B cell (primary cell): ENCODE results near the gene KIF21A. TPM values are rescaled to one million over a fixed set of nuclear protein-coding genes. Genes with fewer than 3 reads are reported as not detected.

ENCODE experiments used
- ATAC-seq: fragments of 200-7000 bp; cut with Tn5 transposase; one replicate; pipeline ENCODE4 v1.10.0; 2021; ENCODE audit warnings: low read depth, mild to moderate bottlenecking, moderate number of reproducible peaks, moderate library complexity
- CTCF ChIA-PET: fragments of 350-600 bp; sonication (Branson Sonifier 250); formaldehyde crosslinking; loops from one replicate; lab custom pipeline; 2021; ENCODE audit warnings: antibody characterized with exemption, inconsistent platforms; lab: Charles Lee
- POLR2A ChIA-PET: fragments of 350-600 bp; sonication (Branson Sonifier 250); formaldehyde crosslinking; loops from one replicate; lab custom pipeline; 2021; ENCODE audit warnings: antibody characterized with exemption; lab: Charles Lee
- DNase-seq: peaks from one replicate; pipeline ENCODE4 v3.0.0; 2013
- H2AFZ ChIP-seq: 2 replicates; pipeline ENCODE4 v1.6.1; 2012; ENCODE audit warnings: mild to moderate bottlenecking, low read depth, low read length; ENCODE audit not compliant: insufficient read depth, poor library complexity, severe bottlenecking
- H3K27ac ChIP-seq, 2 donors: 1 replicate in 1 of 2; 2 replicates in 1 of 2; pipeline ENCODE4 v1.5.1; 2012 to 2013; ENCODE audit warnings: low read length in 2 of 2, mild to moderate bottlenecking in 2 of 2, moderate library complexity in 1 of 2
- H3K27me3 ChIP-seq, 4 experiments: fragments of 200-600 bp in 1 of 4; sonication (generic) in 1 of 4; replicated peaks in 1 of 4; 1 replicate in 2 of 4; 2 replicates in 2 of 4; pipeline versions ENCODE4 v1.6.1 to v1.7.0; 2013 to 2016; ENCODE audit warnings: low read length in 3 of 4, mild to moderate bottlenecking in 2 of 4, mixed read lengths in 1 of 4, moderate library complexity in 1 of 4; ENCODE audit not compliant: insufficient read depth in 4 of 4, control insufficient read depth in 3 of 4; ENCODE audit errors: control extremely low read depth in 1 of 4
- H3K36me3 ChIP-seq, 2 experiments: replicated peaks in 1 of 2; 1 replicate in 1 of 2; 2 replicates in 1 of 2; pipeline versions ENCODE4 v1.6.1 to v1.7.1; 2013; ENCODE audit warnings: low read length in 1 of 2; ENCODE audit not compliant: insufficient read depth in 2 of 2, control insufficient read depth in 1 of 2; ENCODE audit errors: control extremely low read depth in 1 of 2, extremely low read depth in 1 of 2
- H3K4me1 ChIP-seq, 2 donors: fragments of 200-600 bp in 1 of 2; sonication (generic) in 1 of 2; 1 replicate in 1 of 2; 2 replicates in 1 of 2; pipeline versions ENCODE4 v1.5.1 to v1.6.1; 2013 to 2017; ENCODE audit warnings: low read length in 2 of 2; ENCODE audit not compliant: control insufficient read depth in 2 of 2, insufficient read depth in 2 of 2
- H3K4me2 ChIP-seq: replicated peaks from 2 replicates; pipeline ENCODE3; 2012; ENCODE audit warnings: mild to moderate bottlenecking, low read depth, low read length; ENCODE audit not compliant: poor library complexity, severe bottlenecking
- H3K4me3 ChIP-seq, 5 experiments: fragments of 200-600 bp in 1 of 5; sonication (generic) in 1 of 5; 1 replicate in 3 of 5; 2 replicates in 2 of 5; pipeline versions ENCODE4 v1.5.1 to v1.7.0; 2011 to 2016; ENCODE audit warnings: low read length in 4 of 5, mild to moderate bottlenecking in 4 of 5, low read depth in 2 of 5, control low read depth in 1 of 5, moderate library complexity in 1 of 5; ENCODE audit not compliant: insufficient read depth in 1 of 5; ENCODE audit errors: control extremely low read depth in 1 of 5, extremely low read depth in 1 of 5
- H3K79me2 ChIP-seq: fragments of 200-600 bp; sonication (generic); one replicate; pipeline ENCODE4 v1.6.0; 2016; ENCODE audit warnings: low read length; ENCODE audit not compliant: control insufficient read depth, insufficient read depth
- H3K9ac ChIP-seq: fragments of 200-600 bp; sonication (generic); 2 replicates; pipeline ENCODE4 v1.6.1; 2017; ENCODE audit warnings: mild to moderate bottlenecking, low read length, moderate library complexity
- H3K9me3 ChIP-seq, 3 donors: one replicate each; pipeline versions ENCODE4 v1.6.1 to v1.7.1; 2013; ENCODE audit warnings: low read length in 2 of 3; ENCODE audit not compliant: control insufficient read depth in 2 of 3, insufficient read depth in 1 of 3; ENCODE audit errors: control extremely low read depth in 1 of 3
- H4K20me1 ChIP-seq: 2 replicates; pipeline ENCODE4 v1.6.0; 2012; ENCODE audit warnings: mild to moderate bottlenecking, low read length; ENCODE audit not compliant: insufficient read depth, control insufficient read depth, poor library complexity, severe bottlenecking
- H3K27ac Mint-ChIP-seq: one replicate; pipeline ENCODE4 v1.8.0; 2021; ENCODE audit warnings: mixed read lengths
- H3K27me3 Mint-ChIP-seq: one replicate; pipeline ENCODE4 v1.8.0; 2021; ENCODE audit warnings: mixed read lengths
- H3K4me1 Mint-ChIP-seq: one replicate; pipeline ENCODE4 v1.8.0; 2021; ENCODE audit warnings: mixed read lengths
- H3K4me3 Mint-ChIP-seq: one replicate; pipeline ENCODE4 v1.8.0; 2021; ENCODE audit warnings: mixed read lengths
- H3K9me3 Mint-ChIP-seq: one replicate; pipeline ENCODE4 v1.8.0; 2022; ENCODE audit warnings: mixed read lengths; ENCODE audit not compliant: insufficient read depth
- CTCF ChIP-seq: fragments of 200-600 bp; IDR thresholded peaks from one replicate; pipeline ENCODE4 v1.8.0; 2022; ENCODE audit warnings: antibody characterized with exemption, mild to moderate bottlenecking
- EZH2 ChIP-seq: IDR thresholded peaks from 2 replicates; pipeline ENCODE4 v1.6.1; 2012; ENCODE audit warnings: borderline replicate concordance, low read depth, mild to moderate bottlenecking, moderate library complexity, low read length; ENCODE audit not compliant: insufficient read depth, poor library complexity, severe bottlenecking
- WGBS: methylation state at CpG from one replicate; pipeline ENCODE4 v1.1.5; 2013; ENCODE audit warnings: missing lambda C conversion rate; ENCODE audit not compliant: insufficient coverage; 5-methylcytosine and 5-hydroxymethylcytosine counted together
- intact Hi-C: fragments of 100-400 bp; cut with micrococcal nuclease; formaldehyde crosslinking; loops from one replicate; pipeline ENCODE4 v1.10.0; 2022
- polyA plus RNA-seq: library from polyadenylated mRNA; depleted of rRNA; stranded (reverse); fragments of >200 nt; gene quantifications from 2 replicates; pipeline ENCODE4 v1.2.3, GENCODE V29; 2012
- total RNA-seq, 2 donors: library from RNA; stranded (reverse); fragments of 120-200 nt in 1 of 2; gene quantifications; 1 replicate in 1 of 2; 2 replicates in 1 of 2; pipeline versions ENCODE4 v1.2.3 to v1.2.4, GENCODE V29; 2013 to 2022

The KIF21A gene
- total and polyA plus RNA-seq, 2 donors (not counting 1 experiment from before 2014, with no cell fraction given) = 0.33 to 2.2 TPM

- Histone ChIP-seq H2AFZ (no peak overlapping the region), H4K20me1 (no peaks in the 10 kb centered on the region), H3K36me3 (no peaks in the 10 kb centered on the region), H3K4me1 (no peaks in the 10 kb centered on the region), H3K27ac (no peak overlapping the region), H3K4me3 (no peak overlapping the region), H3K9me3 (no peaks in the 10 kb centered on the region), H3K9ac (no peak overlapping the region), H3K27me3 (no peaks in the 10 kb centered on the region), H3K79me2 (no peaks in the 10 kb centered on the region), H3K4me2 (no peak overlapping the region)
- ChIA-PET CTCF (no interaction called here), POLR2A (no interaction called here)
- Mint-ChIP-seq H3K27me3 (peaks cover 4% of the 10 kb centered on the region), H3K9me3 (no peaks in the 10 kb centered on the region), H3K4me1 (no peaks in the 10 kb centered on the region), H3K4me3 (no peak overlapping the region), H3K27ac (no peak overlapping the region)
- DNase-seq (no peak), ATAC-seq (no peak)
- no CpG with 5 or more reads among the region's 3 CpGs for WGBS
- intact Hi-C loops = no loop called here
- no peak for TF ChIP-seq EZH2
- no peak for TF ChIP-seq CTCF
Measured at GRCh38 chr12:39426636-39427240, 16.2 kb downstream of the KIF21A start.

- Histone ChIP-seq H3K27ac (no peak overlapping the region), H3K9ac (no peak overlapping the region), H3K4me3 (no peak overlapping the region), H3K4me1 (no peaks in the 10 kb centered on the region), H2AFZ (no peak overlapping the region), H4K20me1 (no peaks in the 10 kb centered on the region), H3K36me3 (no peaks in the 10 kb centered on the region), H3K4me2 (no peak overlapping the region), H3K27me3 (peaks cover 0 to 3% (median 0%) of the 10 kb centered on the region in 4 experiments), H3K9me3 (no peaks in the 10 kb centered on the region), H3K79me2 (no peaks in the 10 kb centered on the region)
- intact Hi-C loops = no loop called here
- Mint-ChIP-seq H3K27me3 (no peaks in the 10 kb centered on the region), H3K4me3 (no peak overlapping the region), H3K9me3 (no peaks in the 10 kb centered on the region), H3K27ac (no peak overlapping the region), H3K4me1 (no peaks in the 10 kb centered on the region)
- TF ChIP-seq EZH2 = no peak
- no peak for TF ChIP-seq CTCF
- DNase-seq (no peak), ATAC-seq (no peak)
- WGBS = 71% methylated on average over 2 of the region's 2 CpGs
- ChIA-PET POLR2A (no interaction called here), CTCF (no interaction called here)
Measured at GRCh38 chr12:39420043-39420442, 22.9 kb downstream of the KIF21A start.
